IPS DF 6.9 (cell line): Measurements from ENCODE around the gene ZNF529.

Experiments
- DNase-seq: peaks from one replicate; pipeline ENCODE4 v3.0.0-alpha.2; 2013; ENCODE audit warnings: low read depth, low spot score
- H3K27ac ChIP-seq: one replicate; pipeline ENCODE4 v1.5.1; 2013; ENCODE audit warnings: low read length, control low read depth
- H3K27me3 ChIP-seq: 2 replicates; pipeline ENCODE4 v1.6.1; 2013; ENCODE audit warnings: mild to moderate bottlenecking, low read length; ENCODE audit not compliant: control insufficient read depth, insufficient read depth
- H3K36me3 ChIP-seq: 2 replicates; pipeline ENCODE4 v1.6.1; 2013; ENCODE audit warnings: low read length; ENCODE audit not compliant: control insufficient read depth, insufficient read depth
- H3K4me1 ChIP-seq: 2 replicates; pipeline ENCODE4 v1.6.1; 2013; ENCODE audit warnings: low read length; ENCODE audit not compliant: control insufficient read depth, insufficient read depth
- H3K4me3 ChIP-seq: 2 replicates; pipeline ENCODE4 v1.5.1; 2013; ENCODE audit warnings: mild to moderate bottlenecking, low read length
- H3K9me3 ChIP-seq: 2 replicates; pipeline ENCODE4 v1.6.1; 2013; ENCODE audit warnings: low read length, inconsistent platforms; ENCODE audit not compliant: control insufficient read depth, insufficient read depth
- WGBS: extraction: QIAGEN DNeasy Blood & Tissue Kit; methylation state at CpG from one replicate; pipeline ENCODE4 v1.1.7; 2013; ENCODE audit warnings: mixed read lengths, missing lambda C conversion rate; ENCODE audit not compliant: insufficient read length, insufficient coverage; 5-methylcytosine and 5-hydroxymethylcytosine counted together

ZNF529 gene

DNA sequence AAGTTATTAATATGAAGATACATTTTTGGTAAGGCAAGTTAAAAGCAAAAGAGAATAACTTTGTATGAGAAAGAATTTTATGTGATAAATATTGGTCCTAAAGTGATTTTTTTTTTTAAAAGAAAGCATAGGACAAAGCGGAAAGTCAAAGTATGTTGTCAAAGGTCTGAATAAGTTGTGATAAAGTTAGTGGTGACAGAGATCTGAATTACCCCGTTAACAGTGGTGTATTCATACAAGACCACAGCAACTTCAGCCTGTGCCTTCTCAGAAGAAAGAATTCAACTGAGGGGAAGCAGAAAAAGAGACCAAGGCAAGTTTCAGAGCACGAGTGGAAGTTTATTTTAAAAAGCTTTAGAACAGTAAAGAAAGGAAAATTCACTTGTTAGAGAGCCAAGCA, 64.8 kb downstream of the ZNF529 start:
- no peaks in the 10 kb centered on the region; the same call in 1 of the 2 replicates for H3K9me3 ChIP-seq
- no peaks in the 10 kb centered on the region for H3K36me3 ChIP-seq
- 100% methylated on average over 1 of the region's 3 CpGs for WGBS

GRCh38 chr19:36501973-36502372, 71.1 kb downstream of the ZNF529 start:
- no peaks in the 10 kb centered on the region for H3K4me1 ChIP-seq
- H3K27me3 ChIP-seq, result no peaks in the 10 kb centered on the region
- DNase-seq, result no peak
- H3K9me3 ChIP-seq, result no peaks in the 10 kb centered on the region; the same call in 1 of the 2 replicates
- H3K4me3 ChIP-seq, result no peak overlapping the region
- H3K36me3 ChIP-seq, result no peaks in the 10 kb centered on the region
- no peak overlapping the region for H3K27ac ChIP-seq
- no CpG with 5 or more reads among the region's 5 CpGs for WGBS

More for the DNA sequence above, 64.8 kb downstream of the ZNF529 start:
- DNase-seq, result no peak
- Histone ChIP-seq H3K4me1 (no peaks in the 10 kb centered on the region), H3K4me3 (no peak overlapping the region), H3K27me3 (no peaks in the 10 kb centered on the region), H3K27ac (no peak overlapping the region)

GRCh38 chr19:36497001-36497400, 76.1 kb downstream of the ZNF529 start:
- H3K27me3 ChIP-seq, result no peaks in the 10 kb centered on the region
- H3K36me3 ChIP-seq, result no peaks in the 10 kb centered on the region
- H3K4me3 ChIP-seq, result no peak overlapping the region
- H3K4me1 ChIP-seq, result no peaks in the 10 kb centered on the region
- no CpG with 5 or more reads among the region's 17 CpGs for WGBS
- no peak overlapping the region for H3K27ac ChIP-seq
- H3K9me3 ChIP-seq, result no peaks in the 10 kb centered on the region
- DNase-seq, result no peak
